ENCODE results near the gene PDE6D.
"Not testable (repeated sequence)": the region's sequence is repeated elsewhere in the genome, so short reads cannot be mapped to it uniquely, and the experiment has no call there.

The PDE6D gene

GRCh38 chr2:231720292-231720986 is 60.6 kb downstream of the PDE6D start:
- DNase-seq (ENCODE audit: low read depth): no peak

- no peak for DNase-seq (ENCODE audit: low read depth)
These were observed 62.3 kb downstream of the PDE6D start for GRCh38 chr2:231718799-231719198.

GRCh38 chr2:231717281-231718171 is 63.6 kb downstream of the PDE6D start:
- DNase-seq (ENCODE audit: low read depth): no peak

- DNase-seq (ENCODE audit: low read depth): no peak
These were observed 64.3 kb downstream of the PDE6D start for GRCh38 chr2:231716666-231717280.

- DNase-seq (ENCODE audit: low read depth): no peak
These were observed 65.0 kb downstream of the PDE6D start for GRCh38 chr2:231715988-231716616.

- DNase-seq (ENCODE audit: low read depth): no peak
These were observed 65.6 kb downstream of the PDE6D start for GRCh38 chr2:231715499-231715837.

- no peak for DNase-seq (ENCODE audit: low read depth)
These were observed 66.2 kb downstream of the PDE6D start for GRCh38 chr2:231714639-231715498.

GRCh38 chr2:231713730-231714638 is 67.1 kb downstream of the PDE6D start:
- DNase-seq (ENCODE audit: low read depth): no peak

- DNase-seq (ENCODE audit: low read depth): not testable (repeated sequence)
These were observed 67.7 kb downstream of the PDE6D start for GRCh38 chr2:231713406-231713729.

GRCh38 chr2:231712451-231713021 is 68.5 kb downstream of the PDE6D start:
- not testable (repeated sequence) for DNase-seq (ENCODE audit: low read depth)

- DNase-seq (ENCODE audit: low read depth): no peak
These were observed 69.2 kb downstream of the PDE6D start for GRCh38 chr2:231711677-231712450.

- DNase-seq (ENCODE audit: low read depth): no peak
These were observed 70.0 kb downstream of the PDE6D start for GRCh38 chr2:231710799-231711676.

GRCh38 chr2:231709981-231710798 is 70.9 kb downstream of the PDE6D start:
- no peak for DNase-seq (ENCODE audit: low read depth)

- DNase-seq (ENCODE audit: low read depth): no peak
These were observed 71.5 kb downstream of the PDE6D start for GRCh38 chr2:231709636-231709980.

- no peak for DNase-seq (ENCODE audit: low read depth)
These were observed 72.1 kb downstream of the PDE6D start for GRCh38 chr2:231708773-231709635.

- DNase-seq (ENCODE audit: low read depth): peak; percentile 98
These were observed 72.9 kb downstream of the PDE6D start, which contains the start of gene PTMA for GRCh38 chr2:231707927-231708772. Gene PTMA, plus strand, starts transcription at chr2:231708525. Its CDS starts 182 bp downstream, at chr2:231708707.
